BJ (cell line): Measurements from ENCODE around the gene PABPN1L. TPM values are rescaled to one million over a fixed set of nuclear protein-coding genes. Genes with fewer than 3 reads are reported as not detected.
"Not testable (repeated sequence)": the region's sequence is repeated elsewhere in the genome, so short reads cannot be mapped to it uniquely, and the experiment has no call there.

Experiments
- CTCF ChIA-PET: fragments of 350-600 bp; formaldehyde crosslinking; extraction: SDS; loops from one replicate; lab custom pipeline; 2021; ENCODE audit warnings: antibody characterized with exemption, inconsistent platforms; lab: Yijun Ruan, JAX
- POLR2A ChIA-PET: fragments of 300-600 bp; sonication (Branson Sonifier 250); formaldehyde crosslinking; extraction: SDS; loops from one replicate; lab custom pipeline; 2021; ENCODE audit warnings: antibody characterized with exemption; lab: Charles Lee
- DNase-seq: peaks from one replicate; pipeline ENCODE4 v3.0.0-alpha.2; 2011; ENCODE audit warnings: low read depth
- H3K27me3 ChIP-seq: 2 replicates; pipeline ENCODE4 v1.6.0; 2011; ENCODE audit warnings: low read length; ENCODE audit not compliant: control insufficient read depth, insufficient read depth
- H3K36me3 ChIP-seq: 2 replicates; pipeline ENCODE4 v1.5.1; 2011; ENCODE audit warnings: low read length; ENCODE audit not compliant: control insufficient read depth, insufficient read depth
- H3K4me3 ChIP-seq: 2 replicates; pipeline ENCODE4 v1.5.1; 2011; ENCODE audit warnings: low read depth, mild to moderate bottlenecking, control low read depth, low read length
- CTCF ChIP-seq: IDR thresholded peaks from 2 replicates; pipeline ENCODE4 v1.5.1; 2011; ENCODE audit warnings: low read depth, mild to moderate bottlenecking, control low read depth, inconsistent platforms, low read length, moderate library complexity; ENCODE audit not compliant: insufficient read depth
- polyA plus RNA-seq: library from polyadenylated mRNA; depleted of rRNA; stranded (reverse); fragments of >200 nt; gene quantifications from 2 replicates; pipeline ENCODE4 v1.2.3, GENCODE V29; 2011

Gene PABPN1L
- polyA plus RNA-seq, 1 experiment = not detected

DNA sequence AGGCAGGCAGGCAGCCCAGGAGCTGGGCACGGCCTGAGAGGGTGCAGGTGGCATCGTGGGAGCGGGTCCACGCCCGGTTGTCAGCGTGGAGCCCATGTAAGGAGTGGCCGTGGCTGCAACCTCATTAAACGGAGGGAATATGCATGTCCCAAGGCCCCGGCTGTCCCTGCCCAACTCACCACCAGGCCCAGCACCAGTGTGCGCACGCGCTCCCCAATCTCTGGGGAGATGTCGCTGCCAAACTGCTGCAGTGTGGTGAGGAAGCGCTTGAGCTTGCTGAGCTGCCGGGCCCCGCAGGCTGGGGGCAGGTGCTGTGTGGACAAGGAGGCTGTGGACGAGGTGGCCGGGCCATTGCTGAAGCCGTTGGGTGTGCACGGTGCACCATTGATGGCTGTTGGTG lies 25.6 kb upstream of the PABPN1L start:
- no peak for DNase-seq
- Histone ChIP-seq H3K36me3 (no peaks in the 10 kb centered on the region), H3K4me3 (no peak overlapping the region), H3K27me3 (no peaks in the 10 kb centered on the region)
- CTCF ChIA-PET = no interaction called here
- POLR2A ChIA-PET = no interaction called here
- TF ChIP-seq CTCF = no peak

GRCh38 chr16:88891083-88891482 lies 24.6 kb upstream of the PABPN1L start:
- no peaks in the 10 kb centered on the region for H3K36me3 ChIP-seq
- H3K27me3 ChIP-seq = no peaks in the 10 kb centered on the region
- ChIA-PET CTCF (no interaction called here), POLR2A (no interaction called here)
- TF ChIP-seq CTCF = no peak
- DNase-seq = no peak
- no peak overlapping the region for H3K4me3 ChIP-seq

GRCh38 chr16:88889702-88890352 lies 23.4 kb upstream of the PABPN1L start:
- CTCF ChIA-PET, H3K36me3 ChIP-seq, H3K27me3 ChIP-seq, POLR2A ChIA-PET, DNase-seq, H3K4me3 ChIP-seq: not testable (repeated sequence)

DNA sequence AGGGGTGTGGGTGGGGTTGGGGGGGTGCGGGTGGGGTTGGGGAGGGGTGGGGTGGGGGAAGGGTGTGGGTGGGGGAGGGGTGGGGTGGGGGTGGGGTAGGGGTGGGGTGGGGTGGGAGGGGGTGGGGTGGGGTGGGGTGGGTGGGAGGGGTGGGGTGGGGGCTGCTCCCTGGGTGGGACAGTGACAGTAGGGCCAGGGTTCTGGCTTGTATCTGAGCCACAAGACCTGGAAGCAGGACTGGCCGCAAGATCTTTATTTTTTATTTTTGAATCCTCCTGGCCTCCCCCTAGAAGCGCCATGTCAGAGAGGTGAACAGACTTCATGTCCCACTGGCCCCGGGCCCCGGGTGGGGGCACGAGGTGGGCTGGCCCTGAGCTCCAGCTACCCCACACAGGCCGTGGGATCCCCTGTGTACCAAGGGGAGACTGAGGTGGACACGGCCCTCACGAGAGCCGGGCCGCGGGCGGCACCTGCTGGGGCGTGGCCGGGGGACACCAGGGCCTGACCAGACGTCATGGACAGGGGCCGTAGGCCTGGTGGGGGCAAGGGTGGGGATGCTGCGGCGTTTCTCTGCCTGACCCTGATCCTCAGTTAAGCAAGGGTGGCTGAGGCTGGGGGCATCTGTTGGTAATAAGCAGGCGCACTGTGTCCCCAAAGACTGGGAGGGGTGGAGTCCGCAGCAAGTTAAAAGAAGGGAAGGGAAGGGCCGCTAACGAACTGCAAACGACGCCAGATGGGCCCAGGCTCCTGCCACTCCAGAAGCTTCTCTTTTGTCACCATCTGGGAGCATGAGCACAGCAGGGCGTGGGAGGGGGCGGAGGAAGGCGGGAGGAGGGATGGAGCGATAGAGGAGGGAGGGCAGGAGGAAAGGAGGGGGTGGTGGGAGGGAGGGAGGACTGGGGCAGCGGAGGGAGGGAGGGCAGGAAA lies 22.3 kb upstream of the PABPN1L start:
- Histone ChIP-seq H3K4me3 (no peak overlapping the region), H3K36me3 (no peaks in the 10 kb centered on the region), H3K27me3 (no peaks in the 10 kb centered on the region)
- ChIA-PET CTCF (interaction anchor here (1.8 kb wide), 1 partner anchor 31 kb away, joined by 8 read pairs; the partner anchor contains the start of genes GALNS and TRAPPC2L), POLR2A (no interaction called here)
- no peak for TF ChIP-seq CTCF
- DNase-seq = no peak

GRCh38 chr16:88888057-88888456 lies 21.6 kb upstream of the PABPN1L start:
- DNase-seq = no peak
- ChIA-PET POLR2A (no interaction called here), CTCF (interaction anchor here (1.8 kb wide), 1 partner anchor 31 kb away, joined by 8 read pairs; the partner anchor contains the start of genes GALNS and TRAPPC2L)
- Histone ChIP-seq H3K4me3 (no peak overlapping the region), H3K27me3 (no peaks in the 10 kb centered on the region), H3K36me3 (no peaks in the 10 kb centered on the region)
- TF ChIP-seq CTCF = no peak
